ENCODE results near the gene SELENON.

Gene SELENON

DNA sequence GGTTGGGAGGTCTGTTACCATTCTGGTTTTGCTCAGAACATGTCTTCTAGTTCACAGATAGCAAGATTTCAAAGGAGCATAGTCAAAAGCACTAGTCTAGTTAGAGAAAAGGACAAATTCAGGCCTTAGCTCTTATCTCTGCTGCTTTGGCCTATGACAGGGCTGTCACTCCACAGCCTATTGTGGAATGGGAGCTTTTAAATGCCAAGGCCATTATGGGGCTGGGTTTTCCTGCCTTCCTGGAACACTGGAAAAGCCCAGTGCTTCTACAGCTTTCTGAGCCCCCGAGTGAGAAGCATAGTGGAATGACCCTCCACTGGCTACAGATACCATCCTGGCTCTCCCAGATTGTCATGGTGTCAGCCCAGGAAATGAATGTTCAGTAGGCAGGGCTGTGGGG lies 29.1 kb downstream of the SELENON start:
- no peak overlapping the region for H3K4me3 ChIP-seq (replicated peaks in 1 of 2; ENCODE audit: low read depth in 2 of 2, low read length in 2 of 2)
- no peak for DNase-seq (ENCODE audit: low read depth in 2 of 2)
- TF ChIP-seq, protein P1, sequence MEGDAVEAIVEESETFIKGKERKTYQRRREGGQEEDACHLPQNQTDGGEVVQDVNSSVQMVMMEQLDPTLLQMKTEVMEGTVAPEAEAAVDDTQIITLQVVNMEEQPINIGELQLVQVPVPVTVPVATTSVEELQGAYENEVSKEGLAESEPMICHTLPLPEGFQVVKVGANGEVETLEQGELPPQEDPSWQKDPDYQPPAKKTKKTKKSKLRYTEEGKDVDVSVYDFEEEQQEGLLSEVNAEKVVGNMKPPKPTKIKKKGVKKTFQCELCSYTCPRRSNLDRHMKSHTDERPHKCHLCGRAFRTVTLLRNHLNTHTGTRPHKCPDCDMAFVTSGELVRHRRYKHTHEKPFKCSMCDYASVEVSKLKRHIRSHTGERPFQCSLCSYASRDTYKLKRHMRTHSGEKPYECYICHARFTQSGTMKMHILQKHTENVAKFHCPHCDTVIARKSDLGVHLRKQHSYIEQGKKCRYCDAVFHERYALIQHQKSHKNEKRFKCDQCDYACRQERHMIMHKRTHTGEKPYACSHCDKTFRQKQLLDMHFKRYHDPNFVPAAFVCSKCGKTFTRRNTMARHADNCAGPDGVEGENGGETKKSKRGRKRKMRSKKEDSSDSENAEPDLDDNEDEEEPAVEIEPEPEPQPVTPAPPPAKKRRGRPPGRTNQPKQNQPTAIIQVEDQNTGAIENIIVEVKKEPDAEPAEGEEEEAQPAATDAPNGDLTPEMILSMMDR (IDR thresholded peaks at IDR 0.05; ENCODE audit: low read depth, low read length): no peak

DNA sequence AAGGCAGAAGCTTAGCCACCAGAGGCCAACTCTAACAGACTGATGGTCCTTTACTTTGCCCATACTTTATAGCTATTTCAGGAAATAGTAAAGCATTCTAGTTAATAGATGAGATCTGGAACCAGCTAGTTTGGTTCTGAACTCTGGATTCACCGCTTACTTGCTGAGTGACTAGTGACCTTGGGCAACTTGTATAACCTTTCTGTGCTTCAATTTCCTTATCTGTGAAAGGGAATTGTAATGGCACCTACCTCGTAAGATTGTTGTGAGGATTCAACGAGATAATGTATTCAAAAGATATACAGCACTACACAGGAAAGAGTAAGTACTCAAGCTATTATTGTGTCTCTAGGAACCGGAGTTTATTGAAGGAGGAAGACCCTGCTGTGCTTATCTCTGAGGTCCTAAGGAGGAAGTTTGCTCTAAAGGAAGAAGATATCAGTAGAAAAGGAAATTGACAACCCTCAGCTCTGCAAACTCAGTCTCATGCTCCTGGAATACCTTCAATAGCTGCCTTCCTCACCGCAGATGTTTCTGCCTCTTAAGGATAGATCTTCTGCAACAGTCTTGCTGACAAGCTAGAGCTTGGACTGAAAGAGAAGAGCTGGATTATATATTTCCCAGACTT lies 31.7 kb downstream of the SELENON start:
- TF ChIP-seq, protein P1 (IDR thresholded peaks at IDR 0.05; ENCODE audit: low read depth, low read length): no peak
- H3K4me3 ChIP-seq (replicated peaks in 1 of 2; ENCODE audit: low read depth in 2 of 2, low read length in 2 of 2): no peak overlapping the region
- no peak for DNase-seq (ENCODE audit: low read depth in 2 of 2)

DNA sequence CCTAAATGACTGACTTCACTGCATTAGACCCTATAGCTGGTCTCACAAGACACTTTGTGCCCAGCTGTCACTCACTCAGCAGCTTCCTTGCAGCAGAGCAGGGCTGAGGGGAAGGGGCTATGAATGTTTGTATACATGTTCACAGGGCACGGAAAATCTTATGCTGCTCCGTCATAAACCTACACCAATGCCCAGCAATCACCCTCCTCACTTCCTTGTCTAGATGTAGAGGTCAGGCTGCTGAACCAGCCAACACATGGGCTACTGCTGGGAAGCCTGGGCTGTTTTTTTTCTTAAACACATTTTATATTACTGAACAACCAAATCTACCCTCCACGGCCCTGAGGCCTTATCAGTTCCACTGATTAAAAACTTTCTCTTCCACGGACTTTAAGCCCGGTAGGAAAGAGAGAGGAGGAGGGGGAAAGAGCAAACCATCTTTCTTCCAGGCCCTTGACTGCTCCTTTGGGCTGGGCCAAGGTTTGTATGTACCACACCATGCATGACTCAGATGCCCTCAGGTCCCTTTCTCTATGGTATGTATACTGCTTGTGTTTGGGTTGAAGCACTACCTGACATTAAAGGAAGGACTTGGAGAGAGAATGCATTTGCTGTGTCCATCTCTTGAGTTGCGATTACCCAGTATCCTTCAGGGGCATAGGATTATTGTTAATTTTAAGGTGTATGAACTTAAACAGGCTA lies 32.5 kb downstream of the SELENON start:
- no peak for DNase-seq (ENCODE audit: low read depth in 2 of 2)
- no peak overlapping the region for H3K4me3 ChIP-seq (replicated peaks in 1 of 2; ENCODE audit: low read depth in 2 of 2, low read length in 2 of 2)
- TF ChIP-seq, protein P1 (IDR thresholded peaks at IDR 0.05; ENCODE audit: low read depth, low read length): no peak

DNA sequence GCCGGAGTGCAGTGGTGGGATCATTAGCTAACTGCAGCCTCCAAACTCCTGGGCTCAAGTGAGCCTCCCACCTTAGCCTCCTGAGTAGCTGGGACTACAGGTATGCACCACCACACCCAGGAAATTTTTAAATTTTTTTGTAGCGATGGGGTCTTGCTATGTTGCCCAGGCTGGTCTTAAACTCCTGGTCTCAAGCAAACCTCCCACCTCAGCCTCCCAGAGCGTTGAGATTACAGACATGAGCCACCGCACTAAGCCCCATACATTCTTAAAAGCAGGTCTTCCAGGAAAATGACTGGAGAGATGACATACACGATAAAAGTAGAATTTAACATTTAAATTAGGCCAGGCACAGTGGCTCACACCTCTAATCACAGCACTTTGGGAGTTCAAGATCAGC lies 33.2 kb downstream of the SELENON start:
- TF ChIP-seq, protein P1 (IDR thresholded peaks at IDR 0.05; ENCODE audit: low read depth, low read length): no peak
- no peak overlapping the region for H3K4me3 ChIP-seq (replicated peaks in 1 of 2; ENCODE audit: low read depth in 2 of 2, low read length in 2 of 2)
- no peak for DNase-seq (ENCODE audit: low read depth in 2 of 2)

DNA sequence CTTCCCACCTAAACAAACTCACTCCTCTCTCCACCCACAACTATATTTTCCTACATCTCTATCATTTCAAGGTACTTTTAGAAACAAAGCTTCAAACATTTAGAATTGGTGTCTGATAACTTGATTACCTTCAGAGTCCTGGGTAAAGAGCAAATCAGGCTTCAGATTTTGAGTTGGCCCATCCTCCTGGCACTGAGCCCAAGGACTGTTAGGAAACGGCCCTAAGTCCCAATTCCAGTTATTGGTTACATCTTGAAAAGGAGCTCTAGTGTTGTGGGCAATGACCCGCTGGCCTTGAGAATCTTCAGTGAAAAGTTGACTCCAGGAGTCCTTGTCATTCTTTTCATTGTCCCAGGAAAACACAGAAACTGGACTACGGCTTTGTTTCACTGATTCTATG lies 34.9 kb downstream of the SELENON start:
- TF ChIP-seq, protein P1 (IDR thresholded peaks at IDR 0.05; ENCODE audit: low read depth, low read length): no peak
- H3K4me3 ChIP-seq (replicated peaks in 1 of 2; ENCODE audit: low read depth in 2 of 2, low read length in 2 of 2): no peak overlapping the region
- DNase-seq (ENCODE audit: low read depth in 2 of 2): no peak

DNA sequence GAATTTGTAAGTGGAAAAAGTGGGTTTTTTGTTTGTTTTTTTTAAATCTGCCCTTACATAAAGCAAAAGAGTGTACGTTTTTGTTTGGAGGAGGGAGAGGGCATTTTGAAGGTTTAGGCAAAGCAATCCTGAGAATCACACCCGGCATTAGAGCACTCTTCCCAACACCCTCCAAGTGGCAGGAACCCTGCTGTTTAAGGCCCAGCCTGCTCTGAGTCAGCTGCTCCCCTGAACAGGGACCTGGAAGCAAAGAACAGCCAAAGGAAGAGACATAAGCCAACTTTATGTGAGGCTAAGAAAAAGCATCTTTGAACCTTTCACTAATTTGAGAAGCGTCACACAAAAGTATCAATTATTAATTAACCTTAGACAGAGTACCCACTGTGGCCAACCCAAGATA lies 36.7 kb downstream of the SELENON start:
- DNase-seq (ENCODE audit: low read depth in 2 of 2): no peak
- TF ChIP-seq, protein P1 (IDR thresholded peaks at IDR 0.05; ENCODE audit: low read depth, low read length): no peak
- H3K4me3 ChIP-seq (replicated peaks in 1 of 2; ENCODE audit: low read depth in 2 of 2, low read length in 2 of 2): no peak overlapping the region

All from cardiac fibroblast (primary cell).